ENCODE measurements around the gene GNAQ. TPM values are rescaled to one million over a fixed set of nuclear protein-coding genes. Genes with fewer than 3 reads are reported as not detected.

GNAQ gene
- polyA plus RNA-seq, 1 donor = 29.4 TPM

DNA sequence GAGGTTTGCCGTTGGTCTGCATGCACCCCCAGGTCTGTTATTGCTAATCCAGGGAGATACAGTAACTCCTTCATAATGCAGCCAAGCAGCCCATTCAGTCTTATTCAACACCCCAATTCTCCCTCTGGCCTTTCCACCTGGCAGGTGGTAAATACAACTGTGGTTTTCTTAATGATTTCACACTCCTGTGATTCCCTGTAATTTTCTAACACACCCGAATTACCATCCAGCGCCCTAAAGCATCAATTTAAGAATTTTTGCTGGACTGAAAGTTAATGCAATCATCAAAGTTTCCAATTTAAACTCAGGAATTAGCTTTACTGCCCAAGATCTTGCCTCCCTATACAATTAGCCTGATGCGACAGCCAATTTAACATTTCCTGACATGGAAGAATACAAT is 62.5 kb downstream of the GNAQ start:
- DNase-seq = no peak

DNA sequence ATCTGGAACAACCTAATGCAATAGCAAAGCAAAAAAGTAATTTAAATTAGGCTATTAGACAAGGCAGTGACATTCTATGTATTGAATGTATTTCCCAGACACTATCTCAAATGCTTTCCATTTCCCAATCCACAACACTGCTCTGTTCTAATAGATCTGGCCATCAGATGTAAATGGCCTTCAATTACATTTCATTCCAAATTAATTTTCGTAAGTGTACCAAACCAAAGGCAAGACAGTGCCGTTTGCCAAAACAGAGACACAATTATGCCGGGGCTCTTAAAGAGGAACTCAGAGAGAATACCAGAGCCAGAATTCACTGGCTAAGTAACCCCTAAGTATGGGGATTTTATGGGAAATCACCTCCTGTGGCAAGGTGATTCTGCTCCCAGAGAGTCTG is 63.1 kb downstream of the GNAQ start:
- no peak for DNase-seq

DNA sequence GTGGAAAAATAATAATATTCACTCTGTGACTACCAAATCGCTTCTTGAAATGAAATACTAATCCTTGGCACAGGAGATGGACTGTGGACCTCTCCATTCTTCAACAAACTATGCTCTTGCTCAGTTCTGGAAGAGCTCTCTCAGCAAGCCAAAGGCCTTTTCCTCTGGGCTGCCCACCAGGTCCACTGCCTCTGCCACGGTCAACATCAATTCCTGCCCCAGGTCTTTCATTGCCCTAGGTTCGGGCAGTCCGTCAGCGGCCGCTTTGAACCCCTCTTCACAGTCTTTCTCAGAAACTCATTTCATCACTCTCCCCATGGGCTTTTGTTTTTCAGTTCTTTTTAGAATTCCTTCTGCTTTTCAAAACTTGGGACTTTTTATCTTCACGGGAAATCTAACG is 64.9 kb downstream of the GNAQ start:
- DNase-seq = no peak

DNA sequence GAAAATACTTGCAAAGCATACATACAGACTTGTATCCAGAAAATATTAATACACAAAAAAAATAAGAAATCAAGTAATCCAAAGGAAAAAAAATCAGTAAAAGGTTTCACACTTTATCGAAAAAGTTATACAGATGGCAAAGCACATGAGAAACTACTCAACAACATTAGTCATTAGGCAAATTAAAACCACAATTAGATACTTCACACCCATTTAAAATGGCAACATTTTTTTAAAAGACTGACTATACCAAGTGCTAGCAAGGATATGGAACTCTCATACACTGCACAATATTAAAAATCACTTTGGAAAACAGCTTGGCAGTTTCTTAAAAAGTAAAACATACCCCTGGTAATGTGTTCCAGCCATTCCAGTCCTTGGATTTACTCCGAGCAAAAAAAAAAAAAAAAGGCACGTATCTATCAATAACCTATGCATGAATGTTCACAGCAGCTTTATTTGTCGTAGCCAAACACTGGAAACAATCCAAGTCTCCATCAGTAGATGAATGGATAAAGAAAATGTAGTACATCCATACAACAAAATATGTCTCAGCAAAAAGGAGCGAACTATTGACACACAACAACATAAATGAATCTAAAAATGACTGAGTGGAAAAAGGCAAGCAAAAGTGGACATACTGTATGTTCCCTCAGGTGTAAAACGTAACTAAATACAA is 66.0 kb downstream of the GNAQ start:
- DNase-seq = no peak

DNA sequence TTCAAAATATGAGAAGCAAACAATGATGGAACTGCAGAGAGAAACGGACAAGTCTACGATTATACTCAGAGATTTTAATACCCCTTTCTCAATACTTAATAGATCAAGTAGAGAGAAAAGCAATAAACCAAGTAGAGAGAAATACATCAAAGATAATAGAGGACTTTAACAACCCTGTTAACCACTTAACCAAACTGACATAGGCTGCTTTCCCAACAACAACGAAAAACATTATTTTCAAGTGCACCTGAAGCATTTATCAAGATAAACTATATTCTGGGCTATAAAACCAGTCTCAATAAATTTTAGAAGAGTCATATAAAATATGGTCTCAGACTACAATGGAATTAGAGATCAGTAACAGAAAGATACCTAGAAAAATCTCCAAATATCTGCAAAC is 67.4 kb downstream of the GNAQ start:
- no peak for DNase-seq

DNA sequence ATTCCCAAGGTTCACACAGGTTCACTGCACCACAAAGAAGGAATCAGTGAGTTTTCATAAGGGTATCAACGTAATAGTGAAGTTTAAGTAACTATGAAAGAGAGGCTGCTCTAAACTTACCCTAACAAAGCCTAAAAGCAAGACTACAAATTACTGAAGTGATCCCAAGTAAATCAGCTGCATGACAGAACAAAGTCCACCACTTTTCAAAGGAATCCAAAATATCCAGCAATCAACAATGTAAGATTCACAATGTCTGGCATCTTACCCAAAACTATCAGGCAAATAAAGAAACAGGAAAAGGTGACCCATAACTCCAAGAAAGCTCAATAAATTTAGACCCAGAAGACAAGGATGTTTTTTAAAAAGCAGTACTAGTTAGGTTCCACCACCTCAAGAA is 70.1 kb downstream of the GNAQ start:
- no peak for DNase-seq

DNA sequence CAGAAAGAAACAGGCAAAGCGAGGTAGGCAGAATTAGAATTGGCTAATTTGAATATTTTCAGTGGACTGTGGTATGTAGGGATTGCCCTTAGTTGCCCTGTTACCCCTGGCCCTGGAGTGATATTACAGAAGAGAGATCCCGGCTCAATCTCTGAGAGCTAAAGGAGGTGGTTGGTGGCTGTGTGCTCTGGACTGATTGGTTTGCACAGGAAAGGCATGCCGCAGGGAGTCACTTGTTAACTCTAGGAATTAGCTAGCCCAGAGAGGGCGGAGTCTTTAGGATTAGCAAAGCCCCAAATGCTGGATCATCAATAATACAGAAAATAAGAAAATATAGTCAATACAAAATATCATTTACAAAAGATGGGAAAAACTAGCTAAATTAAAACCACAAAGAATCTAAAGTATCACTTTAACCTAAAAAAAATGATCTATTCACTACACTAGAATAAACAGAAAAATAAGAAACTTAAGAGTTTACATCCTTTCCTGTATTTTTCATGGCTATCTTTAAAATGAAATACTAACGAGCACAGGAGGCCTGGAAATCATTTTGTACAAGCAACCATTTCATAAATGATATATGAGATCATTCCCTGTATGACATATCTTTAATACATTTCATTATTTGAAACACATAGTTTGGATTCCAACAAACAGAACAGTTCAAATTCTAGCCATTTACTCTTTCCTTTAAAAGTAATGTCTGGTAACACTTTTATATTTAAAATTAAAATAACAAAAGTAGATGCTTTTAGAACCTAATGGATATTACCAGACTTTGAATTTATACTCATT is 71.1 kb downstream of the GNAQ start:
- DNase-seq = no peak

DNA sequence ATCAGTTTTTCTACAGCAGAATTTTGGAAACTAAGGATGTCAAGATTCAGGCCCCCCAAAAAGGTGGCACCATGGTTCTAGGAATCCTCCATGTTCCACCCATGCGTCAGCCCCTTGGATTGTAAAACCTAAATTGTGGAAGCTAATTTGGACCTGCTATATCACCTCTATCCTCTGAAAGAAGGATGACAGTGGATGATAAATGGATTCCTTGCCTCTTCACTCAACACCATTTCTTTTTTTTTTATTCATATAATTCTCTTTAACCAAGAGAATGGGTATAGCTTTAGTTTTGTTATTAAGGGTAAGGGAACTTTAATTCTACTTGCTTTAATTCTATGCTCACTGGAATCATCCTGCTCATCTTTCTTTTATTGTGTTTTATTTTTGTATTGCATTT is 71.8 kb downstream of the GNAQ start:
- DNase-seq = no peak

DNA sequence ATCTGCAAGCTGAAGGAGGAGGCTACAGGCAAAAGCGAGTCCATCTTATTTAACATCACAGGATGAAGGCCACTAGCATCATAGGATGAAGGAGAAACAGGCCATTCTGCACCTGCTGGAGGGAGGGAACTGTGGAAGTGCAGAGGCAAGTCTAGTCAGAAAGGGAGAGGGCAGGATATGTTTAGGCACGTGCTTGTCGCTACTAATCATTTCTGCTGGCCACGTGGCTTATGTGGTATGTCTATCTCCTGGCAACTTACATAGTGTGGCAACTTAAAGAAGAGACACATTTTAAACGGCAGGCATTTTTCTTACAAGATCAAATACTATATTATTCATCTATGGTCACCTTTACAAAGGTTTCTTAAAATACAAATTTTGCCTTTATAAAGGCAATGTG is 74.0 kb downstream of the GNAQ start:
- no peak for DNase-seq

DNA sequence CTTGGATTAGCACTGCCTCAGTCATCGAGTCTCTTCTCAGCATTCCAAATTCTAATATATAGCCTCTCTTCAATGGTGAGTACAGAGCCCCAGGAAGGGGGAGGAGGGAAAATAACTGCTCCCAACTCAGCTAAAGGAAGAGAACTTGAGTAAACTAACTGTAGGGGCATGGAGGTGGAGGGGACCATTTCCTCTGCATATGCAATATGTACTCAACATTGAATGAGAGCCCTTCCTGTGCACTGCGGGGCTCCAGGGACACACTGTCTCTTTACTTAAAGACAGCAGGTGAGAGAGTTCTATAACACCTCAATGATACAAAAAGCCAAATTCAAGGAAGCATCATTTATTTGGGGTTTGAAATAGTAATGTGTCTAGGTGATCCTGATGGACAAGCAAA is 75.1 kb downstream of the GNAQ start:
- no peak for DNase-seq

DNA sequence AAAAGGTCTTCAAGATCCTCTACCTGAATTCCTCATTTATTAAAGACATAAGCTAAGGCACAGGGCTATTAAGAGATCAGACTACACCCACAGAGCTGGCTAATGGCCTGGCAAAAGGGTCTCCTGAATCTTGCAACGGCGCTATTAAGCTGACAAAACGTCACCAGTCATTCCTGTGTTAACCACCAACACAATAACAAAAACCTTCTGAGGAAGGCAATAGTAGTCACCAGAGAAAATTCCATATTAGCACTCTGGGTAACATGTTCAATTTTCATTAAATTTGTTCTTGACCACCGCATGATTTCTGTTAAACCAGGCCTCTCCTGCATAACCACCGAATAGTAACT is 77.0 kb downstream of the GNAQ start:
- no peak for DNase-seq

DNA sequence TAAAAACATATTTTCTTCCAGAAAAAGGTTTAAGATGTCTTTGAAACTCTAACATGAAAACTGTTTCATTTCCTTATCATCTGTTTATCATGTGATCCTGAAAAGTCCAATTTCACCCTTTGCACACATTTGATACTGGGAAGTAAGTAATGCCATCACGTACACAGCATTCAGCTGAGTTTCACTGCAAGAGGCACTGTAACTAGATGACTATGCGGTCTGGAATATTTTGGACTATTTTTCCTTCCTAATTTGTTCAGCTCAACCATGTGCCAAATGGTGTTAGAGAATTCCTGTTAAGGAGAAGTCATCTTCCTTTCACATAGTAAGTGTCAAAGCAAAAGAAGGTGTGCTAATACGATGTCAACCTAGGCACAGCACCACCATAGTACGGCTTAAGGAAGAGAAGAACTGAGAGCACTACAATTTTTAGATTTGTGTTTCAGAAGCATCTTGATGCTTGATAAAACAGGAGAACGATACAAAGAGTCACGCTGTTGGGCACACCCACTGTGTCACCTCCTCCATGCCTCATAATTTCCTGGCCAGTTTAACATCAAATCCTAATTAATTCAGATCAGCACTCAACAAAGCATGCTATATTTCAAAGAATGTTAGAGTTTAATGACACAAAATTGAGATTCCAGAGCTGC is 77.5 kb downstream of the GNAQ start:
- no peak for DNase-seq

DNA sequence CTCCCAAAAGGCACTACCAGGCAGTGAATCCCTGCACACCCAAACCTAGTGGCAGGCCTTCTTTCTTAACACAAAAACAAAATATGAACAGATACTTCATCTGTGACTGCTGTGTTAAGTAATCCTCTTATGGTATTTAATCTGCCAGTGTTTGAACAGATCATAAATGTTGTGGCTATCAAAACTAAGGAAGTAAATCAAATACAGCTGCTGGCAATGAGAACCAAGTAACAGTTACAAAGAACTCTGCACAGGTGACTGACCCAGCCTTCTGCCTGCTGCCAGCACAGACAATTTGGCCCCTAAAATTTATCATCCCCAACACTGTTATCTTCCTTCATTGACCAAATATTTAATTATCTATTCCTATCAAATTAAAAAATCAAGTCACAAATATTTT is 78.0 kb downstream of the GNAQ start:
- no peak for DNase-seq

DNA sequence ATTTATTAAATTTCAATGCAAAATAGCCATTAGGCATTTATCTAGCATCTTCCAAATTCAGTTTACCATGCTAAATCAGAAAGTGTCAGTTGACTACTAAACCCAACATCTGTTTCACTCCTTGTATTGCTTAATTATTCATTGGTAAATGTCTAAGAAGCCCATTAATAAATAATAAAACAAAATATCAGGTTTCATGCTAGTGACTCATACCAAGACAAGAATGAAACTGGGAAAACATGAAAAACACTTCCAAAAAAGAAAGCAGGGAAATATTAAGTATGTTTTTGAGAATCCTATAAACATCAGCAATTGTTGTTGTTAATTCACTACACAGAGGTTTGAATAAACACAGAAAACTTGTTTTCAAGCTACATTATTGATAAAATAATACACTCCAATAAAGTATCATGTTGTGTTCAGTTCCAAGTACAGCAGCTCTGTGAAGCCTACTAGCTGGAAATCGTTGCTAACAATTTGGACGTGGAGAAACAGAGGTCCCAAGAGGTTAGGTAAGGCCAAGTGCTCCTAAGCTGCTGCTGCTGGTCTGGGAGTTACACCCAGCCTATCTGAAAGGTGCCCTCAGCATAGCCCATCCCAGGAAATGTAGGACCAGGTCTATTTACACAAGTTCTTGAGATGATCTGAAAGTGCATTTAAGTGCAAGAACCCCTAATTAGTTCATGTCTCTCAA is 78.8 kb downstream of the GNAQ start:
- DNase-seq = no peak

DNA sequence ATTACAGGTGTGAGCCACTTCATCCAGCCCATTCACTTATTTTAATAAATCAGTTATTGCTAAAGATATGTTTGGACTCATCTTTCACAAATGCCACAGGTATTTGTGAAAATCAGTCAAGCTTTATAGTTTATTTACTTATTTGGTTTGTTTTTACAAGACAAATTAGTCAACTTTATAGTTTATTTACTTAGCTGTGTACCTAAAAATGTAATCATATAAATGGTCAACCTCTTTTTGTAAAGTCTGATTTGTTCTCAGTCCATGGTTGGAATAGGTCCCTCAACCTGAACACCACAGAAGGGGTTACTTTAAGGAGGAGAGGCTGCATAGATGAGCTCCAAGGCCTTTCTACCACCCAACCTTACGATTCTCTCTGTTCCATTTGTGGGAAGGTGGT is 80.2 kb downstream of the GNAQ start:
- no peak for DNase-seq

DNA sequence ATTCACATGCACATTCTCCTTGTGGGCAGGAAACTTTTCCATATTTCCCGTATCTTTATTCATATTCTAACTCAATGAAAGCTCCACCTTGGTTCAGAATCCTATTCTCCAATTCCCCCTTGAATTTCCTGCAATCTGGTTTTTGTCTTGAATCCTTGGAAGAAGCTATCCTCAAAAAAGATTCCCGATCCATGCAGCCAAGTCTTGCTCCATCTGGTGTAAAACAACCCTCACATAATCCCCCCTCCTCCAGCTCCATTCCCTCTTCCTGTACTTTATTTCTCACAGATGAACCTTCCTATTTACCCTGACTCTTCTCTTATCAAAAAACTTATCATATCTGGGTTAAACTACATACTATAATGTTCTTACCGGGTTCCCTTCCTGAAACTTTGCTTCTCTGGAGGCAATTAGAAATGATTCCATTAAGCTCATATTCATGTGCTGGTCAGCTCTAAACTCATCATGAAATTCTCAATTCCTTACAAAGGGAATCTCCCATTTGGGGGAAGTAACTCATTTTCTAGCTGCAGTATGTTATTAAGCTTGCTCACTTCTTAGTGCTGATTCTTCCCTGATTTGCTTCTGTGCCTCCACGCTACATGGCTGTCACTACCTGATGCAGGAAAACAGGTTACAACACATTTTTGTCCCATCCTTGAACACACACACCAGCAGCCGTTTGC is 81.7 kb downstream of the GNAQ start:
- DNase-seq = no peak

DNA sequence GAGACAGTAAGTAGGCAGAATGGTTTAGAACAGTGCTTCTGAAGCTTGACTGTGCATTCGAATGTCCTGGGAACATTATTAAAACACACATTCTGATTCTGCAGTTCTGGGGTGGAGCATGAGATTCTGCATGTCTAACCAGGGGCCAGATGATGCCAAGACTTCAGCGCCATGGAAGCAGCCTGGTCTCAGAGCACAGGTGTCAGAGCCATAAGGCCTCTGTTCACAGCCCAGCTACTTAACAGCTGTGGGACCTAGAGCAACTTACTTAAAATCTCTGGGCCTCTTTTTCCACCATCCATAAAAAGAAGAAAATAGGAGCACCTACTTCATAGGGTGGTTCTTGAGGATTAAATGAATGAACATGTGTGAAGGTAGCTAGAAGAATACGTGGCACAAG is 84.0 kb downstream of the GNAQ start:
- no peak for DNase-seq

DNA sequence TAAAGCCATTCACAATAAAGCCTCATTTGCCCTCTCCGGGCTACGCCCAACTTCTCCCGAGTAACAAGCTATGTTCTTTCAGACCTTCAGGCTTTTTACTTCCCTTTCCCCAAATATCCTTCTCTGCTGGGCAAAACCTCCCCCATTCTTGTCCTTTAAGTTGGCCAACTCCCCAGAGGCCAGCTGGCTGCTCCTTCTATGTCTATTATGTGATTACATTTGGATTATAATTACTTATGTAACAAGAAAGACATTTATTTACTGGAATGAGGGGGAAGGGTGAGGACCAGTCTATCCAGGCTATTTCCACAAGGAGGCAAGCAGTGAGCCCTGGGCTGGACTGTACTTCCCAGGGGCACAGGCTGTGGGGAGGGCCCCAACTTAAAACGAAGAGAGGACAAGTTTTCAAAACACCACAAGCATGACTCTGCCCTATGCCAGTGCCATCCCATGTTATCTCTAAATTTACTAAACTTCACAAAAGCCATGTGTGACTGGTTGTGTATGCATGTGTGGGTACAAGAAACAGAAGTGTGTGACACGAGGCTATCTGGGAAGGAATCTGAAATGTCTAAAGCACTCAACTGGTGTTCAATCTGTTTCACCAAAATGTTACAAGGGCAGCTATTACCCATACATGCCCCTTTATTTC is 84.5 kb downstream of the GNAQ start:
- DNase-seq = no peak

DNA sequence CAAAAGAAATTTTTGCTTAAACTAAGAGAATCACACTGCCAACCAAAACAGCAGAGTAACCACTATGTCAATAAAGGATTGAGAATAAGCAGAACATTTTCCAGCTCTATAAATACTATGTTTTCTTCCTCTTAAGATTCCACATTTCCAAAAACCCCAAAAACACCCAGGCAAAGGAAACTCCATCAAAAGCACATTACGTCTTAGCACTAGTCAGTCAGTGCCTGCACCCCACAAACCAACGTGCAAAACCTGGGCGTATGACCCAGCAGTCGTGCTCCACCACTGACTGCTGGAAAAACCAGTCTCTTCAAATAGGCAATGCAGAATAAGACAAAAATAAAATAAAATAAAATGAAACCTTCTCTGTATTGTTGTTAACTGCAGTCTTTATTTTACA is 85.3 kb downstream of the GNAQ start:
- no peak for DNase-seq

DNA sequence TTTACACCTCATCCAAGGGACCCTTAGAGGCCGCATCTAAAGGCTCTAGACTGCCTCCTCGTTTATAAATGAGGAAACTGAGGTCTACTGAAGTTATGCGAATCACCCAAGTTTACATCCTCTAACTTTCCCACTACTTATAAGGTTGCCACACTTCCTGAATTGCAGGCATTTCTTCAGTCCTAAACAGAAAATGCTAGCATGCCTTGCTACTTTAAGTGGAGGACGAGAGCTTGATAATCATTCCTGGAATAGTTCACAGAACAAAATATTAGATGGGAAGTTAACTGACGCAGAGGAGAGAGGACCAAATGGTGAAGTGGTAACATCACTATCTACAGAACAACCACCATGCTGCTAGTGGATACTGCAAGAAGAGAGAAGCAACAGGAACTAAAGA is 85.8 kb downstream of the GNAQ start:
- no peak for DNase-seq

DNA sequence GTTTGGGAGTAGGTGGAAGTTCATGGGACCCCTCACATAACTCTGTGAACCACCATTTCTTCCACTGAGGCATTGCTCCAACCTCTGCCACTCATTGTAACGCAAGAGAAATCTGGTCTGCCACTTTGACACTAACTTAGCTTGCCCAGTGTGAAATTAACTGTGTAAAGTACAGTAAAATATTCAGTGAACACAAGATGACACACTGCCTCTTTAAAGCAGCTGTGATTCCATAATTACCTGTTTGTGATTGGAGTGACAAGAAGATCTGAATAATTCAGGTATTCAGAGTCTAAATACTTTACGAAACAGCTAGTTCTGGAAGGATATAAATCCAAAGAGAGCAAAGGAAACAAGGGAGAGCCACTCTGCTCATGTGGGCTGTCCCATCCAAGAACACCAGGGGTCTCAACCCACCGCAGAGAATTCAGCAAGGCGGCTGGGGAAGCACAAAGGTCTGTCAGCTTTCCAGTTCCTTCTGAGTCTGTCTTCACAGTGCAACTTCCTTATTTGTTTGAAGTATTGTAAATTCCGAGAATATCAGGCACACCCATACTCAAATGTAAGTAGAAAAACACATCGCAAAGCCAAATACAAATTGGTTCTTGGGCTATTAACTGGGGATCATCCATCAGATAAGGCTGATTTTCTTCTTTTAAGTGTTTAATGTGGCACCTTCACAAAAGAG is 86.9 kb downstream of the GNAQ start:
- no peak for DNase-seq

DNA sequence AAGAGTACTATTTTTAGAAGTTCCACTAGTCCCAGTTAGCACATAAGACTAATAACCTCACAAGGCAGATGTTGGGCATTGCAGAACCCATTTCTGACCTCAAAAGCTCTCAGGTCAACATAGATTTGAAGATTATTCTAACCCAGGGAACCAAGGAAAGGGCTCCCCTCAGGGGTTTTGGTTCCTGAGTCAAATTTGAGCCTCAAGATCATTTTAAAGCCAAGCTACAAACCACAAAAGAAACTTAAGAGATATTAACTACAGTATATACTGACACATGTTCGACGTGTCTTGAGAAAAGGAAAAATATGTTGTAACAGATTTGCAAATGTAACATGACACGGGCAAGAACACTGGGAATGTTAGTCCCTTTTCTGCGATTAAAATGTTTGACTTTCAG is 88.6 kb downstream of the GNAQ start:
- DNase-seq = no peak
